Measurements from ENCODE around the gene CALM3. TPM values are rescaled to one million over a fixed set of nuclear protein-coding genes. Genes with fewer than 3 reads are reported as not detected.

Gene CALM3
- total RNA-seq, 1 experiment from 2014 or later, result 343 TPM

DNA sequence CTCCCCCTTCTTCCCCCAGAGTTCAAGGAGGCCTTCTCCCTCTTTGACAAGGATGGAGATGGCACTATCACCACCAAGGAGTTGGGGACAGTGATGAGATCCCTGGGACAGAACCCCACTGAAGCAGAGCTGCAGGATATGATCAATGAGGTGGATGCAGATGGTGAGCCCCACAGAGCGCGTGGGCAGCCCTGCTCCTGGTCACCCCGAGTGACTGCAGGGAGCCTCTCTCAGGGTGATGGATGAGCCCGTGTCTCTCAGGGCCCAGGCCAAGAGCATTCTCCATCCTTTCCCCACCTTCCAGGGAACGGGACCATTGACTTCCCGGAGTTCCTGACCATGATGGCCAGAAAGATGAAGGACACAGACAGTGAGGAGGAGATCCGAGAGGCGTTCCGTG, 7.0 kb downstream of the CALM3 start:
- no peaks in the 10 kb centered on the region; the same call in 1 of the 2 replicates for H3K79me2 ChIP-seq (ENCODE audit: insufficient read depth, low read length)
- no peak overlapping the region for H3K14ac ChIP-seq (ENCODE audit: insufficient read depth, low read length)
- H3K18ac ChIP-seq (ENCODE audit: insufficient read length, low read depth, low read length), result no peak overlapping the region
- no peak overlapping the region for H2AK5ac ChIP-seq (ENCODE audit: insufficient read length, low read length)
- no peak overlapping the region for H4K5ac ChIP-seq (ENCODE audit: insufficient read length, low read depth, low read length)
- Mint-ChIP-seq H3K27ac (no peak overlapping the region), H3K27me3 (ENCODE audit: low read depth) (no peaks in the 10 kb centered on the region), H3K4me1 (peaks cover 6 to 18% of the 10 kb centered on the region in 2 experiments), H3K4me3 (no peak overlapping the region), H3K36me3 (ENCODE audit: insufficient read depth in 1 of 3, low read depth in 3 of 3) (peaks cover 28 to 53% (median 52%) of the 10 kb centered on the region in 3 experiments; a peak in 6 of 7 replicates), H3K9me3 (no peaks in the 10 kb centered on the region)
- TF ChIP-seq, protein P1, sequence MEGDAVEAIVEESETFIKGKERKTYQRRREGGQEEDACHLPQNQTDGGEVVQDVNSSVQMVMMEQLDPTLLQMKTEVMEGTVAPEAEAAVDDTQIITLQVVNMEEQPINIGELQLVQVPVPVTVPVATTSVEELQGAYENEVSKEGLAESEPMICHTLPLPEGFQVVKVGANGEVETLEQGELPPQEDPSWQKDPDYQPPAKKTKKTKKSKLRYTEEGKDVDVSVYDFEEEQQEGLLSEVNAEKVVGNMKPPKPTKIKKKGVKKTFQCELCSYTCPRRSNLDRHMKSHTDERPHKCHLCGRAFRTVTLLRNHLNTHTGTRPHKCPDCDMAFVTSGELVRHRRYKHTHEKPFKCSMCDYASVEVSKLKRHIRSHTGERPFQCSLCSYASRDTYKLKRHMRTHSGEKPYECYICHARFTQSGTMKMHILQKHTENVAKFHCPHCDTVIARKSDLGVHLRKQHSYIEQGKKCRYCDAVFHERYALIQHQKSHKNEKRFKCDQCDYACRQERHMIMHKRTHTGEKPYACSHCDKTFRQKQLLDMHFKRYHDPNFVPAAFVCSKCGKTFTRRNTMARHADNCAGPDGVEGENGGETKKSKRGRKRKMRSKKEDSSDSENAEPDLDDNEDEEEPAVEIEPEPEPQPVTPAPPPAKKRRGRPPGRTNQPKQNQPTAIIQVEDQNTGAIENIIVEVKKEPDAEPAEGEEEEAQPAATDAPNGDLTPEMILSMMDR (conservative IDR thresholded peaks at IDR 0.05), result no peak
- H2BK15ac ChIP-seq (ENCODE audit: low read depth, low read length), result no peak overlapping the region
- no peaks in the 10 kb centered on the region for H3K9me3 ChIP-seq (ENCODE audit: control insufficient read depth, low read depth, low read length)
- no peak overlapping the region for H3T11ph ChIP-seq (ENCODE audit: low read length)
- H3K4me2 ChIP-seq (ENCODE audit: insufficient read depth, insufficient read length, low read length), result no peak overlapping the region
- no peak overlapping the region for H2BK12ac ChIP-seq (ENCODE audit: insufficient read length, low read depth, low read length)
- H3K9ac ChIP-seq (ENCODE audit: extremely low read depth, insufficient read length, low read length), result no peak overlapping the region
- H2BK5ac ChIP-seq (ENCODE audit: insufficient read length, low read length), result no peak overlapping the region
- H4K8ac ChIP-seq (replicated peaks; ENCODE audit: insufficient read length, low read depth, low read length), result no peak overlapping the region
- H4K91ac ChIP-seq (ENCODE audit: insufficient read length, low read depth, low read length), result no peak overlapping the region
- H3K27ac ChIP-seq (ENCODE audit: insufficient read length, low read depth, low read length), result no peak overlapping the region
- no peaks in the 10 kb centered on the region for H3K4me1 ChIP-seq (ENCODE audit: insufficient read depth, low read length)
- no peaks in the 10 kb centered on the region for H4K20me1 ChIP-seq (ENCODE audit: control insufficient read depth, insufficient read depth, insufficient read length)
- H2BK20ac ChIP-seq (ENCODE audit: low read depth, low read length, poor library complexity, severe bottlenecking), result no peak overlapping the region
- H2BK120ac ChIP-seq (ENCODE audit: low read depth, low read length, poor library complexity, severe bottlenecking), result no peak overlapping the region
- no peak overlapping the region for H3K4ac ChIP-seq (ENCODE audit: low read depth, low read length)
- H3K27me3 ChIP-seq (ENCODE audit: insufficient read depth, low read length), result no peaks in the 10 kb centered on the region
- WGBS (ENCODE audit: extremely low coverage, insufficient read length, low lambda C conversion rate), result no CpG with 5 or more reads among the region's 9 CpGs
- no peak overlapping the region for H3K56ac ChIP-seq (ENCODE audit: insufficient read length, low read depth, low read length)
- no peak overlapping the region for H3K23ac ChIP-seq (ENCODE audit: insufficient read length, low read depth, low read length)
- DNase-seq, result no peak
- no peak overlapping the region for H2AFZ ChIP-seq (ENCODE audit: low read length)
- peaks cover 4% of the 10 kb centered on the region for H3K79me1 ChIP-seq (ENCODE audit: insufficient read depth, low read depth, low read length, poor library complexity, severe bottlenecking)
- no peaks in the 10 kb centered on the region for H3K23me2 ChIP-seq (ENCODE audit: insufficient read length, low read depth, low read length, poor library complexity, severe bottlenecking)

All from H9 (cell line).